Fibroblast of lung (primary cell): ENCODE results near the gene CD151. TPM values are rescaled to one million over a fixed set of nuclear protein-coding genes. Genes with fewer than 3 reads are reported as not detected.

Source experiments
- DNase-seq, 2 donors: peaks; one replicate each; pipeline versions ENCODE4 v3.0.0 to v3.0.0-alpha.2; 2010; ENCODE audit warnings: low read depth in 2 of 2
- H2AFZ ChIP-seq: 2 replicates; pipeline ENCODE4 v1.5.1; 2012; ENCODE audit warnings: low read length, control low read depth, inconsistent platforms
- H3K27ac ChIP-seq: 2 replicates; pipeline ENCODE4 v1.5.1; 2011; ENCODE audit warnings: low read length, control low read depth; ENCODE audit not compliant: insufficient read depth
- H3K27me3 ChIP-seq: 2 replicates; pipeline ENCODE4 v1.5.1; 2011; ENCODE audit warnings: mild to moderate bottlenecking, low read length; ENCODE audit not compliant: control insufficient read depth, insufficient read depth
- H3K36me3 ChIP-seq: 2 replicates; pipeline ENCODE4 v1.5.1; 2011; ENCODE audit warnings: low read length; ENCODE audit not compliant: control insufficient read depth, insufficient read depth
- H3K4me1 ChIP-seq: 2 replicates; pipeline ENCODE4 v1.5.1; 2011; ENCODE audit warnings: low read length; ENCODE audit not compliant: control insufficient read depth, insufficient read depth; ENCODE audit errors: extremely low read depth
- H3K4me2 ChIP-seq: 2 replicates; pipeline ENCODE4 v1.5.1; 2011; ENCODE audit warnings: low read length, control low read depth; ENCODE audit not compliant: insufficient read depth; ENCODE audit errors: extremely low read depth
- H3K4me3 ChIP-seq, 4 experiments: fragments of 200-600 bp in 1 of 4; sonication (generic) in 1 of 4; replicated peaks in 1 of 4; 2 replicates each; pipeline ENCODE4 v1.5.1; 2011 to 2016; ENCODE audit warnings: low read length in 4 of 4, low read depth in 3 of 4, mild to moderate bottlenecking in 3 of 4, control low read depth in 2 of 4, inconsistent platforms in 1 of 4, mixed read lengths in 1 of 4; ENCODE audit not compliant: insufficient read depth in 1 of 4; ENCODE audit errors: control extremely low read depth in 1 of 4
- H3K79me2 ChIP-seq: 2 replicates; pipeline ENCODE4 v1.5.1; 2012; ENCODE audit warnings: mild to moderate bottlenecking, low read length, inconsistent platforms; ENCODE audit not compliant: control insufficient read depth, insufficient read depth
- H3K9ac ChIP-seq: 2 replicates; pipeline ENCODE4 v1.5.1; 2011; ENCODE audit warnings: mild to moderate bottlenecking, low read length, control low read depth; ENCODE audit not compliant: insufficient read depth
- H3K9me3 ChIP-seq: 2 replicates; pipeline ENCODE4 v1.5.1; 2012; ENCODE audit warnings: low read depth, low read length; ENCODE audit not compliant: control insufficient read depth, insufficient read depth
- H4K20me1 ChIP-seq: 2 replicates; pipeline ENCODE4 v1.5.1; 2011; ENCODE audit warnings: low read length; ENCODE audit not compliant: control insufficient read depth, insufficient read depth; ENCODE audit errors: extremely low read depth
- EZH2 ChIP-seq: IDR thresholded peaks from 2 replicates; pipeline ENCODE4 v1.5.1; 2012; ENCODE audit warnings: low read length, control low read depth, mild to moderate bottlenecking; ENCODE audit errors: missing control alignments
- polyA plus RNA-seq, 2 donors: library from polyadenylated mRNA; depleted of rRNA in 1 of 2; stranded (reverse) in 1 of 2; unstranded in 1 of 2; fragments of >200 nt; gene quantifications; 2 replicates each; pipeline ENCODE4 v1.2.1, GENCODE V29; 2011 to 2012; ENCODE audit warnings: missing spikeins in 1 of 2
- total RNA-seq: library from RNA; depleted of rRNA; stranded (reverse); fragments of >200 nt; gene quantifications from 2 replicates; pipeline ENCODE4 v1.2.1, GENCODE V29; 2014
- TF ChIP-seq, protein P1 (sequence below), 2 donors: IDR thresholded peaks in 1 of 2; conservative IDR thresholded peaks in 1 of 2; 1 replicate in 1 of 2; 2 replicates in 1 of 2; pipeline ENCODE4 v1.5.1; 2011 to 2012; ENCODE audit warnings: low read length in 2 of 2, control low read depth in 1 of 2, inconsistent platforms in 1 of 2, low read depth in 1 of 2, mild to moderate bottlenecking in 1 of 2

CD151 gene
- total and polyA plus RNA-seq, 2 donors (not counting 1 experiment from before 2014, with no cell fraction given), result 547 to 711 TPM

- peaks cover 28% of the 10 kb centered on the region for H3K79me2 ChIP-seq
- H4K20me1 ChIP-seq, result no peaks in the 10 kb centered on the region
- H3K9me3 ChIP-seq, result no peaks in the 10 kb centered on the region
These were observed 23.0 kb downstream of the CD151 start for GRCh38 chr11:855796-856195.

DNA sequence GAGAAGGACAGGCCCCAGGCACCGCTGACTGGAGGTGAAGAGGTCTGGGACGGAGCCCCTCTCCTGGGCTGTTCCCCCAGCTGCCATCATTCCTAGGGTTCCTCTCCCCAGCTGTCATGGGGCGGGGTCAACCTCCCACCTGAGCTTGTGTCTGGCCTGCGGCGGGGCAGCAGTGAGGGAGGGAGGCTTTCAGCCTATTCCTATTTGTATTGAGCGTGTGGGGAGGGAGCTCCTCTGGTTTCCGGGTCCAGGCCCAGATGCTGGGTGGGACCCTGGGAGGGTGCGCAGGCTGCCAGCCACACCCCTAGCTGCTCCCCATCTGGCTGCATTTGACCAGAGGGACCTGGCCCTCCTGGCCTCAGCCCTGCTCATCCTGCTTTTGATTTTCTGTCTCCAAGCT, 23.6 kb downstream of the CD151 start:
- peaks cover 8% of the 10 kb centered on the region for H3K36me3 ChIP-seq
- H3K9ac ChIP-seq, result no peak overlapping the region
- H3K27ac ChIP-seq, result no peak overlapping the region
- H3K9me3 ChIP-seq, result no peaks in the 10 kb centered on the region
- TF ChIP-seq, protein P1, sequence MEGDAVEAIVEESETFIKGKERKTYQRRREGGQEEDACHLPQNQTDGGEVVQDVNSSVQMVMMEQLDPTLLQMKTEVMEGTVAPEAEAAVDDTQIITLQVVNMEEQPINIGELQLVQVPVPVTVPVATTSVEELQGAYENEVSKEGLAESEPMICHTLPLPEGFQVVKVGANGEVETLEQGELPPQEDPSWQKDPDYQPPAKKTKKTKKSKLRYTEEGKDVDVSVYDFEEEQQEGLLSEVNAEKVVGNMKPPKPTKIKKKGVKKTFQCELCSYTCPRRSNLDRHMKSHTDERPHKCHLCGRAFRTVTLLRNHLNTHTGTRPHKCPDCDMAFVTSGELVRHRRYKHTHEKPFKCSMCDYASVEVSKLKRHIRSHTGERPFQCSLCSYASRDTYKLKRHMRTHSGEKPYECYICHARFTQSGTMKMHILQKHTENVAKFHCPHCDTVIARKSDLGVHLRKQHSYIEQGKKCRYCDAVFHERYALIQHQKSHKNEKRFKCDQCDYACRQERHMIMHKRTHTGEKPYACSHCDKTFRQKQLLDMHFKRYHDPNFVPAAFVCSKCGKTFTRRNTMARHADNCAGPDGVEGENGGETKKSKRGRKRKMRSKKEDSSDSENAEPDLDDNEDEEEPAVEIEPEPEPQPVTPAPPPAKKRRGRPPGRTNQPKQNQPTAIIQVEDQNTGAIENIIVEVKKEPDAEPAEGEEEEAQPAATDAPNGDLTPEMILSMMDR (conservative IDR thresholded peaks at IDR 0.05 in 1 of 2, IDR thresholded peaks at IDR 0.05 in 1 of 2; ENCODE audit: low read depth in 1 of 2, low read length in 2 of 2), result no peak
- no peak for TF ChIP-seq EZH2
- DNase-seq, result no peak
- H3K79me2 ChIP-seq, result peaks cover 24% of the 10 kb centered on the region
- H4K20me1 ChIP-seq, result no peaks in the 10 kb centered on the region
- H3K27me3 ChIP-seq, result no peaks in the 10 kb centered on the region
- no peak overlapping the region for H3K4me3 ChIP-seq
- H3K4me1 ChIP-seq, result peaks cover 18% of the 10 kb centered on the region
- no peak overlapping the region for H2AFZ ChIP-seq
- no peak overlapping the region for H3K4me2 ChIP-seq

More at GRCh38 chr11:855796-856195, 23.0 kb downstream of the CD151 start:
- no peak for DNase-seq
- Histone ChIP-seq H3K4me2 (no peak overlapping the region), H2AFZ (no peak overlapping the region), H3K4me3 (no peak overlapping the region), H3K4me1 (peaks cover 23% of the 10 kb centered on the region), H3K36me3 (peaks cover 8% of the 10 kb centered on the region), H3K27ac (no peak overlapping the region), H3K27me3 (no peaks in the 10 kb centered on the region), H3K9ac (no peak overlapping the region)
- TF ChIP-seq EZH2, result no peak
- TF ChIP-seq, protein P1 (conservative IDR thresholded peaks at IDR 0.05 in 1 of 2, IDR thresholded peaks at IDR 0.05 in 1 of 2; ENCODE audit: low read depth in 1 of 2, low read length in 2 of 2), result no peak

GRCh38 chr11:858053-858761, 25.5 kb downstream of the CD151 start:
- no peak overlapping the region for H3K4me2 ChIP-seq
- DNase-seq, result no peak
- no peak overlapping the region for H3K9ac ChIP-seq
- peaks cover 18% of the 10 kb centered on the region for H3K79me2 ChIP-seq
- no peak overlapping the region for H2AFZ ChIP-seq
- peaks cover 18% of the 10 kb centered on the region for H3K36me3 ChIP-seq
- H3K9me3 ChIP-seq, result no peaks in the 10 kb centered on the region
- H3K27me3 ChIP-seq, result no peaks in the 10 kb centered on the region
- H4K20me1 ChIP-seq, result no peaks in the 10 kb centered on the region
- H3K4me3 ChIP-seq, result no peak overlapping the region
- H3K4me1 ChIP-seq, result peaks cover 18% of the 10 kb centered on the region
- TF ChIP-seq EZH2, result no peak
- TF ChIP-seq, protein P1 (conservative IDR thresholded peaks at IDR 0.05 in 1 of 2, IDR thresholded peaks at IDR 0.05 in 1 of 2; ENCODE audit: low read depth in 1 of 2, low read length in 2 of 2), result no peak
- H3K27ac ChIP-seq, result no peak overlapping the region
